GM11168 (cell line): ENCODE data around the gene HPCAL1.

Source experiments
- in situ Hi-C: fragments of 300-500 bp; cut with MboI; formaldehyde crosslinking; loops from one replicate; pipeline ENCODE4 v1.12.0; 2022; ENCODE audit warnings: low sequenced_read_pairs; ENCODE audit not compliant: unreplicated experiment

Gene HPCAL1

DNA sequence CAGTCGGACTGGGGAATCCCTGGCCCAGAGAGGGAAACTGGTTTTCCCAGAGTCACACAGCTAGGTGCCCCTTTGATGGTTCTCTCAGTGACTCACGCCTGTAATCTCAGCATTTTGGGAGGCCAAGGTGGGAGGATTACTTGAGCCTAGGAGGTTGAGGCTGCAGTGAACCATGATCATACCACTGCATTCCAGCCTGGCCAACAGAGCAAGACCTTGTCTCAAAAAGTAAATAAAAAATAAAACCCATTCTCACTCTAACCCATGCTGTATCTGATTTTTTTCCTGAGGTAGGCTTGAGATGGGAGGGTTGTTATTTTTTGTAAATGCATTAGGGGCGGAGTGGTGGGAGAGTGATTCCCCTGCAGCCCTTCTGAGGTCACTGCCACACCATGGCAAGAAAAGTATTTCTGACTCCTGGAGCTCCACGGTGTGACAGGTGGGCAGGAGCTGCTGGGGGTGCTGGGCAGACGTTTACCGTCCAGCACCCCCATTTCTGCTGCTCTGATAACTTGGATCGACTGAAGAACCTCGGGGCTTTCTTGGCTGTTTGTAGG lies 60.3 kb downstream of the HPCAL1 start:
- in situ Hi-C loops, result no loop called here

DNA sequence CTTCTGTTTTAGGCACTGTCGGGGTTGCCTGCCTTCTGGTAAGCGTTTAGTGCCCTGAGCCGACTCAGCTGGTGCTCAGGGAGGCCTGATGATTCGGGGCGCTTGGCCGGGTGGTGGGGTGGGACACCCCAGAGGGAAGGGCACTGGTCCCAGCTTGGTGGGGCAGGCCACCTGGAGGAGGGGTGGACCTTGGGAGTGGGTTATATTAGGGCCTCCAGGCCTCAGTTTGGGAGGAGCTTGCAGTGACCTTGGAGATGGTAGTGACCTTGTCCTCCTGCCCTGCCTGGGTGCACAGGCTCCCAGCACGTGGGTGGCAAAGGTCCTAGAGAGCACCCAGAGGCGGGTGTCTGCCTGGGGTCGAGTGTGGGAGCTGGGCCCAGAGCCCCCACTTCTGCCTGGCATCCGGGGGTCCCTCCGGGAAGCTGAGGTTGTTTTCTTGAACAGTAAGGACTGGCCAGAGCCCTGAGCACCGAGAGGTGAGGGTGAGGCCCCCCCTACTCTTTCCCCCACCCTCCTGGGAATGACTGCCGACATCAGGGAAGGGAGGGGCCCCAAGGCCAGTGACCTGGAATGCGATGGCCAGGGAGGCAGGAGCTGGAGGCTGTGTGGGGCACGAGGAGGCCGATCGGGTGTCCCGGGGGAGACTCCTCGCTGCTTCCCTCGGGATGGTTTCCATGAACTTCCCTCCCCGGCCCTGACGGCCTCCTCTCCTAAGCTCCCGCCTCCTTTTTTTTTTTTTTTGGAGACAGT lies 61.3 kb downstream of the HPCAL1 start:
- in situ Hi-C loops, result no loop called here

GRCh38 chr2:10365412-10365811 lies 62.7 kb downstream of the HPCAL1 start:
- in situ Hi-C loops, result no loop called here

- in situ Hi-C loops, result no loop called here
Observed at GRCh38 chr2:10366601-10367270, 64.0 kb downstream of the HPCAL1 start.

DNA sequence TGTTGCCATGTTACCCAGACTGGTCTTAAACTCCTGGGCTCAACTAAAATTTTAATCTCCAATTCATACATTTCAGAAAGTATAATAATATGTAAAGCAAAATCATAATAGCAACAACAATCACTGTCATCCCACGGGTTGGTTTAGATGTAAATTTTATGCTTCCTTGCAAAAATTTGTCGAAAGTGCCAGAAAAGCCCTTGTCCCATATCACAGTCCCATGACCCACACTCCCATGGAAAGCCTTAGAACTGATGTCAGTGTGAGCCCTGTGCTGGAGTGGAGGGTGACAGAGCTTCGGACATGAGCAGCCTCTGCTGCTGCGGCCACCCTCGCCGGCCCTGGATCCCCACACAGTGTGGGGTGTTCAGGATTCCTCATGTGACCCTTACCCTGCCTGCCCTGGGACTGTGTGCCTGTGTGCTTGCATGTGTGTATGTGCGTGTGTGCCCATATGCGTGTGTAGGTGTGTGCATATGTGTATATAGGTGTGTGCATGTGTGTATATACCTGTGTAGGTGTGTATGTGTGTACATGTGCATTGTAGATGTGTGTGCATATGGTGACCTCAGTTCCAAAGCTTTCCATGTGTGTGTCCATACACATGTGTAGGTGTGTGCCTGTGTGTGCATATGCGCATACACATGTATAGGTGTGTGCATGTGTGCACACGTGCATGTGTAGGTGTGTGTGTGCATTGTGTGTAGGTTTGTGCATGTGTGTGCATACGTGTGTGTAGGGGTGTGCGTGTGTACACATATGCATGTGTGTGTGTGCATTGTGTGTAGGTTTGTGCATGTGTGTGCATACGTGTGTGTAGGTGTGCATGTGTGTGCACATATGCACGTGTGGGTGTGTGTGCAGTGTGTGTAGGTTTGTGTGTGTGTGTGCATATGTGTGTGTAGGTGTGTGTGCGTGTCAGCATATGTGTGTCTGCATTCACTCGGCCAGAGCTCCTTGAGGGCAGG lies 65.1 kb downstream of the HPCAL1 start:
- in situ Hi-C loops, result no loop called here

- in situ Hi-C loops, result no loop called here
Observed at GRCh38 chr2:10368491-10369231, 66.0 kb downstream of the HPCAL1 start.

DNA sequence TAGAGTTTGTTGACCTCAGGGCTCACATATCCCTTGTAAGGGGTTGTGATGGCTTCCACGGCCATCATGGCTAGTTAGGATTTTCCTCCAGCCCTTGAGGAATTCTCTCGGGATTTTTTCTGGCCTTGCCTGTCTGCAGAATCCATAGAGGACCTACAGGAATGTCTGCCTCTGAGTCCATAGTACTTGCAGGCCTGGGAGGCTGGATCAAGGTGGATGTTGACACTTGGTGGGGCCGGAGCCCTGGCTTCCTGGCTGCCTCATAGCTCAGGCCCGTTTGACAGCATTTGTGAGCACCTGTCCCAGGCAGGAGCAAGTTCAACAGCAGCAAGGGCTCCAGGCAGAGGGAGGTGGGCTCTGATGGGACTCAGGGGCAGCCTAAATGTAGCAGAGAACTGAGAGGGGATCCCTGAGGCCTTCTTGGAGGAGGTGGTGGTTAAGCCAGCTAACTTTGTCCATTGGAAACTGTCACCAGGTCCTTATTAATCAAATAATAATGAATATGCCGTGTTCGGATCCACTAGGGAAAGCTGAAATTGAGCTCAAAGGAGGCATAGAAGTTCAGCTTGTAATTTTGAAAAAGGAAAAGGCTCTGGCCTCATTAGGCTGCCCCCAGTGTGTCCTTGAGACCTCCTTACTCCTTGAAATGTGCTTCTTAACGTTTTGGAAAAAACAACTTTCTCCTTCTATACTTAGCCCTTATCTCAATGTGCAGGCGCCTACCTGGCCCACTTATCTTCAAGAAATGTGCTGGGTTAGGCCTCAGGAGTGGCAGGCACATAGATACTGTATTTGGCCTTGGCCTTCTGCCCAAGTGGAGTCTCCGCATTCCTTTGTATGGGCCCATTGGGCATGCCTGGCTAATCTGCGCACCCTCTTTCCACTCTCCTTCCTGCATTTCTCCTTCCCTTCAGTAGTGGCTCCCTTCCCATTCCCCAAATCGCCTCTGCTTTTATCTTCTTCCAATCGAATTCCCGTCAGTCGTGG lies 66.9 kb downstream of the HPCAL1 start:
- in situ Hi-C loops, result no loop called here

DNA sequence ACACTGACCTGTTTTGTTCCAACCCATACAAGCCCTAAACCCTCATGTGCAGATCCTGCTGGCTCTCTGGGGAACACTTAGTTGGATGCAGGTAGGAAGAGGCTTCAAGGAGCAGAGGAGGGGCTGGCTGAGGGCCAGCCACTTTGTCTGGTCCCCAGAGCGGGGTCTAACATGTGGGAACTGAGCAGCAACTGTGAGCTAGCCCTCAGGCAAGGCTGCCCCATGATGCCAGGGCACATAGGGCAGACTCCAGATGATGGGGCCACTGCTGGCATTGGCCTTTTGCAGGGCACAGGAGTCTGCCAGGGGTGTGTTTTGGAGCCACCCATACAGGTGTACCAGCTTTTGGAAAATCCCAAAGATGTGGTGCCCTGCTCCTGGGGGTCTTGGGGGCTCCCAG lies 67.7 kb downstream of the HPCAL1 start:
- in situ Hi-C loops, result no loop called here

DNA sequence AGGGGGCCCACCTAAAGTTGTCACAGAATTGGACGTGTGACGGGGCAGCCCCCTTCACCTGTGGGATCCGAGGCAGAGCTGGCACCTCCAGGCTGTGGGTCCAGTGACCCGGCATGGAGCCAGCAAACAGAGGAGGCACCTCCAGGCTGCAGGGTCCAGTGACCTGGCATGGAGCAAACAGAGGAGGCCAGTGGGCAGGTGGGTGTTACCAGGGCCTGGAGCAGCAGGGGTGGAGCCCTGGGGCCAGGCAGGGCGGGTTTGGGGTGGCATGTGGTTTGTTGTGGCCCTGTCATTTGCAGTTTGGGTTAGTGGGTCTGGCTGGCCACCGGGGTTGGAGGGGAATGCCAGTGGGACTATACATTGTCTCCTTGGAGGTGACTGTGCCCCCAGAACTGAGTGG lies 68.2 kb downstream of the HPCAL1 start:
- in situ Hi-C loops, result no loop called here

DNA sequence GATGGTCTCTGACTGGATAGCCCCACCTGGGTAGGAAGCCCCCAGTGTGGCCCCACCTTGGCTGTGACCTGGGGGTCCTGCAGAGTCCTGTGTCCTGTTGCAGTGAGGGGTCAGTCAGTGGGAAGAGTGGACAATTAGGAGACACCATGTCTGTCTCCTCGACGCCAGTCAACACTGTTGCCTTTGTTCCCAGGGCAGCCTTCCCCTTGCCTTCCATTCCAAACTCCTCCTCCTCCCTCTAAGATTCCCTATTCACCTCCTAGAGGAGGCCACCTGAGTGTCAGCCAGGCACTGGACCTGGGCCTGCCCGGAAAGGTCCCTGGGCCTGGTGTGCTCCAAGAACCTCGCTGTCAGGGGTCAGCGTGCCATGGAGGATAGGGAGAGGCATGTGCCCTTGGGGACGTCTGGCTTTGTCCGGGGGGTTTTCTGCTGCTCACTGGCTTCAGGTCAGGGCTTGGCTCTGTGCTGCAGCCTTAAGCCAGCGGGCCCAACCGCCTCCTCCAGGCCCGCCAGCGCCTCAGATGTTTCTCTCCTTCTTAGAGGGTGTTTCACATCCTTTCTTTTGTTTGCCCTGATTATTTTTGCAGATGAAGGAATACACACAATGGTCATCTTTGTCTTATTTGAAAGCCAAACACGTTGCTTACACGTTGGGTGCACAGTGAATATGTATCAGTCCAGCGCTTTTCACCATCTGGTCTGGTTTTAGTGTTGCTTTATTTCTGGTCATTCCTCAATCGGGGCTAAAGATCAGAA lies 68.9 kb downstream of the HPCAL1 start:
- in situ Hi-C loops, result no loop called here

GRCh38 chr2:10372203-10372861 lies 69.6 kb downstream of the HPCAL1 start:
- in situ Hi-C loops, result no loop called here

- in situ Hi-C loops, result no loop called here
Observed at GRCh38 chr2:10372862-10373240, 70.1 kb downstream of the HPCAL1 start.

- in situ Hi-C loops, result no loop called here
Observed at GRCh38 chr2:10373931-10374330, 71.2 kb downstream of the HPCAL1 start.

GRCh38 chr2:10374362-10374943 lies 71.7 kb downstream of the HPCAL1 start:
- in situ Hi-C loops, result no loop called here

DNA sequence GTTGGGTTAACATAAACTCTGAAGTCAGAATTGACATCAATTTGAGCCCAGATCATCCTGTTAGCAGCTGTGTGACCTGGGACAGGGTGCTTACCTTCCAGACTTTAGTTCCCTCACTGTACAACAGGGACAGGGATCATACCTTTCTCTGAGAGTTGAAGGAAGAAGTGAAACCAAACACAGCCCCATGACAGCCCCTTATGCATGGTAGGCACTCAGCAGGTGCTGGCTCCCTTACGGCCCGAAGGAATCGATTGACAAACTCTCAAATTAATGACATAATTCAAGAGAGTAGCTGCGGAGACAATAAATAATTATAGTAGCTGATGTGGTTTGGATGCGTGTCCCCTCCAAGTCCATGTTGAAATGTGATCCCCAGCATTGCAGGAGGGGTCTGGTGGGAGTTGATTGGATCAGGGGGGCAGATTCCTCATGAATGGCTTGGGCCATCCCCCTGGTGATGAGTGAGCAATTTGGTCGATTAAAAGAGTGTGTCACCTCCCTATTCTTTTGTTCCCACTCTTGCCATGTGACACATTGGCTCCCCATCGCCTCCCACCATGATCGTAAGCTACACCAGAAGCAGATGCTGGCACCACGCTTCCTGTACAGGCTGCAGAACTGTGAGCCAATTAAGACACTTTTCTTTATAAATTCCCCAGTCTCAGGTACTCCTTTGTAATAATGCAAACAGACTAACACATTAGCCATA lies 73.0 kb downstream of the HPCAL1 start:
- in situ Hi-C loops, result no loop called here

GRCh38 chr2:10377052-10377746 lies 74.5 kb downstream of the HPCAL1 start:
- in situ Hi-C loops, result no loop called here
